SK-N-SH (cell line): ENCODE data around the gene NALCN. TPM values are rescaled to one million over a fixed set of nuclear protein-coding genes. Genes with fewer than 3 reads are reported as not detected.

Source experiments
- CTCF ChIA-PET: fragments of 300-600, 350-600 bp; formaldehyde crosslinking; extraction: SDS; loops from one replicate; lab custom pipeline; 2021; lab: Yijun Ruan, JAX
- POLR2A ChIA-PET: fragments of 350-600 bp; sonication (Branson Sonifier 250); formaldehyde crosslinking; extraction: SDS; loops from one replicate; lab custom pipeline; 2020; ENCODE audit warnings: antibody characterized with exemption, inconsistent platforms; lab: Yijun Ruan, JAX
- DNase-seq: peaks from one replicate; pipeline ENCODE4 v3.0.0; 2012
- H2AFZ ChIP-seq: fragments of 200-600 bp; sonication (generic); 2 replicates; pipeline ENCODE4 v1.8.1; 2016; ENCODE audit warnings: antibody characterized with exemption, mild to moderate bottlenecking, low read depth
- H3F3A ChIP-seq: fragments of 200-600 bp; sonication (generic); replicated peaks from 2 replicates; pipeline ENCODE3; 2016; ENCODE audit warnings: antibody characterized with exemption, mild to moderate bottlenecking; ENCODE audit not compliant: insufficient read depth
- H3K27ac ChIP-seq, 2 experiments: fragments of 200-500 bp in 1 of 2; fragments of 200-600 bp in 1 of 2; sonication (Bioruptor generic) in 1 of 2; sonication (generic), shearing (Covaris generic) in 1 of 2; 2 replicates each; pipeline versions ENCODE4 v1.5.1 to v1.6.1; 2014 to 2016; ENCODE audit warnings: low read depth in 2 of 2, inconsistent platforms in 1 of 2, low read length in 1 of 2, mild to moderate bottlenecking in 1 of 2, mixed read lengths in 1 of 2
- H3K27me3 ChIP-seq: fragments of 200-600 bp; sonication (generic), shearing (Covaris generic); 2 replicates; pipeline ENCODE4 v1.6.1; 2016; ENCODE audit warnings: mixed run types; ENCODE audit not compliant: insufficient read depth
- H3K36me3 ChIP-seq, 2 experiments: fragments of 200-500 bp in 1 of 2; fragments of 200-600 bp in 1 of 2; sonication (Bioruptor generic) in 1 of 2; sonication (generic) in 1 of 2; replicated peaks in 1 of 2; 2 replicates each; pipeline versions ENCODE3 to v1.5.1; 2014 to 2016; ENCODE audit warnings: low read length in 1 of 2, mild to moderate bottlenecking in 1 of 2; ENCODE audit not compliant: insufficient read depth in 2 of 2, control insufficient read depth in 1 of 2
- H3K4me1 ChIP-seq, 2 experiments: fragments of 200-500 bp in 1 of 2; fragments of 200-600 bp in 1 of 2; sonication (Bioruptor generic) in 1 of 2; sonication (generic), shearing (Covaris generic) in 1 of 2; 2 replicates each; pipeline versions ENCODE4 v1.5.1 to v1.6.1; 2014 to 2016; ENCODE audit warnings: low read depth in 1 of 2, low read length in 1 of 2, mixed run types in 1 of 2; ENCODE audit not compliant: insufficient read depth in 2 of 2, control insufficient read depth in 1 of 2
- H3K4me2 ChIP-seq: fragments of 200-600 bp; sonication (generic), shearing (Covaris generic); 2 replicates; pipeline ENCODE4 v1.6.1; 2017; ENCODE audit warnings: mixed run types
- H3K4me3 ChIP-seq, 2 experiments: fragments of 200-500 bp in 1 of 2; fragments of 200-600 bp in 1 of 2; sonication (Bioruptor generic) in 1 of 2; sonication (generic), shearing (Covaris generic) in 1 of 2; 2 replicates each; pipeline versions ENCODE4 v1.5.1 to v1.8.1; 2014 to 2016; ENCODE audit warnings: low read depth in 2 of 2, inconsistent platforms in 1 of 2, low read length in 1 of 2, mild to moderate bottlenecking in 1 of 2, mixed read lengths in 1 of 2, moderate library complexity in 1 of 2
- H3K79me2 ChIP-seq: fragments of 200-600 bp; sonication (generic); 2 replicates; pipeline ENCODE4 v1.8.1; 2017; ENCODE audit warnings: mild to moderate bottlenecking; ENCODE audit not compliant: insufficient read depth
- H3K9ac ChIP-seq: fragments of 200-600 bp; sonication (generic); 2 replicates; pipeline ENCODE4 v1.6.1; 2017; ENCODE audit warnings: mixed run types
- H3K9me2 ChIP-seq: fragments of 200-600 bp; sonication (generic); 2 replicates; pipeline ENCODE4 v1.6.1; 2017; ENCODE audit warnings: mixed run types
- H3K9me3 ChIP-seq: fragments of 200-600 bp; sonication (generic); 2 replicates; pipeline ENCODE4 v1.6.1; 2017; ENCODE audit warnings: mixed run types, mild to moderate bottlenecking, moderate library complexity
- H4K20me1 ChIP-seq: fragments of 200-600 bp; sonication (generic); 2 replicates; pipeline ENCODE4 v1.6.1; 2017; ENCODE audit warnings: mild to moderate bottlenecking, mixed run types; ENCODE audit not compliant: insufficient read depth
- CHD2 ChIP-seq: fragments of 150-350 bp; IDR thresholded peaks from 2 replicates; pipeline ENCODE4 v1.6.1; 2018; ENCODE audit warnings: low read length; ENCODE audit not compliant: partially characterized antibody
- CTCF ChIP-seq: fragments of 200-600 bp; sonication (generic); IDR thresholded peaks from 2 replicates; pipeline ENCODE4 v1.6.1; 2017; ENCODE audit warnings: antibody characterized with exemption, mild to moderate bottlenecking, moderate library complexity
- FOSL2 ChIP-seq: IDR thresholded peaks from 2 replicates; pipeline ENCODE4 v1.4.0; 2012; ENCODE audit warnings: low read depth, mild to moderate bottlenecking, moderate library complexity, borderline replicate concordance
- FOXM1 ChIP-seq: IDR thresholded peaks from 2 replicates; pipeline ENCODE4 v1.4.0; 2012; ENCODE audit warnings: low read depth, mild to moderate bottlenecking
- JUND ChIP-seq: IDR thresholded peaks from 2 replicates; pipeline ENCODE4 v1.4.0; 2012
- NFIC ChIP-seq: IDR thresholded peaks from 2 replicates; pipeline ENCODE4 v1.4.0; 2012; ENCODE audit warnings: borderline replicate concordance
- PBX3 ChIP-seq: IDR thresholded peaks from 2 replicates; pipeline ENCODE4; 2012
- POLR2AphosphoS5 ChIP-seq: IDR thresholded peaks from 2 replicates; pipeline ENCODE4 v1.6.1; 2012; ENCODE audit warnings: low read depth, low read length
- RAD21 ChIP-seq: IDR thresholded peaks from 2 replicates; pipeline ENCODE4 v1.6.1; 2012; ENCODE audit warnings: mild to moderate bottlenecking, low read length
- SMC3 ChIP-seq: IDR thresholded peaks from 2 replicates; pipeline ENCODE4 v1.6.1; 2012; ENCODE audit warnings: low read depth, low read length, improper control_type of control experiment
- TAF1 ChIP-seq: IDR thresholded peaks from 2 replicates; pipeline ENCODE4 v1.6.1; 2012; ENCODE audit warnings: low read depth, mild to moderate bottlenecking, low read length, moderate library complexity, borderline replicate concordance
- WGBS: methylation state at CpG from one replicate; pipeline ENCODE4 v1.1.6; 2017; ENCODE audit warnings: low lambda C conversion rate; 5-methylcytosine and 5-hydroxymethylcytosine counted together
- polyA plus RNA-seq, 3 experiments: library from polyadenylated mRNA; depleted of rRNA; stranded (reverse); fragments of >200 nt; gene quantifications; 2 replicates each; pipeline ENCODE4 v1.2.3, GENCODE V29; 2012
- TF ChIP-seq, protein P1 (sequence below): IDR thresholded peaks from 2 replicates; pipeline ENCODE4 v1.4.0; 2012; ENCODE audit warnings: low read depth

The NALCN gene
- polyA plus RNA-seq, 1 of the 3 experiments (the other 2 are of a cell fraction) = 3.0 TPM

- no peaks in the 10 kb centered on the region for H3K36me3 ChIP-seq
- H4K20me1 ChIP-seq = no peaks in the 10 kb centered on the region
- no peaks in the 10 kb centered on the region for H3K9me3 ChIP-seq
- no peaks in the 10 kb centered on the region for H3K9me2 ChIP-seq
- H3F3A ChIP-seq = peaks cover 7% of the 10 kb centered on the region
- H3K4me2 ChIP-seq = no peak overlapping the region
- no peaks in the 10 kb centered on the region for H3K79me2 ChIP-seq
- TF ChIP-seq RAD21 (peak; percentile 91), POLR2AphosphoS5 (no peak), FOSL2 (no peak), SMC3 (peak; percentile 62), FOXM1 (no peak), CTCF (peak; percentile 80)
- TF ChIP-seq, all 33 proteins: peak for 3
- no peaks in the 10 kb centered on the region for H3K27me3 ChIP-seq
- no peak overlapping the region for H2AFZ ChIP-seq
- no peaks in the 10 kb centered on the region; a peak in 2 of 4 replicates for H3K4me1 ChIP-seq
- WGBS = 31% methylated on average over 7 of the region's 7 CpGs
- DNase-seq = peak; percentile 46
- H3K4me3 ChIP-seq = no peak overlapping the region; a peak in 1 of 4 replicates
- H3K27ac ChIP-seq = no peak overlapping the region
- ChIA-PET POLR2A (no interaction called here), CTCF (interaction anchor here (0.5 to 4.5 kb wide), 97 partner anchors 10 to 1702 kb away, joined by 3 to 36 read pairs (median 4); partner anchors contain the start of gene NALCN)
- no peak overlapping the region for H3K9ac ChIP-seq
These were observed 271.4 kb downstream of the NALCN start for GRCh38 chr13:101144808-101145419.

- DNase-seq = no peak
- POLR2A ChIA-PET = no interaction called here
- CTCF ChIA-PET = interaction anchor here (0.6 to 1.4 kb wide), 3 partner anchors 9 to 19 kb away, joined by 3 read pairs; no protein-coding TSS in a partner anchor
- Histone ChIP-seq H3K27ac (no peak overlapping the region), H3K79me2 (no peaks in the 10 kb centered on the region), H4K20me1 (no peaks in the 10 kb centered on the region), H2AFZ (no peak overlapping the region), H3K36me3 (no peaks in the 10 kb centered on the region), H3K4me2 (no peak overlapping the region), H3K9me3 (no peaks in the 10 kb centered on the region)
- TF ChIP-seq NFIC (no peak), TAF1 (no peak), CHD2 (no peak), JUND (no peak), CTCF (no peak), PBX3 (no peak)
- TF ChIP-seq, protein P1, sequence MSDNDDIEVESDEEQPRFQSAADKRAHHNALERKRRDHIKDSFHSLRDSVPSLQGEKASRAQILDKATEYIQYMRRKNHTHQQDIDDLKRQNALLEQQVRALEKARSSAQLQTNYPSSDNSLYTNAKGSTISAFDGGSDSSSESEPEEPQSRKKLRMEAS = no peak
- TF ChIP-seq, all 33 proteins: peak for 0
- Histone ChIP-seq H3K9ac (no peak overlapping the region), H3K4me1 (no peaks in the 10 kb centered on the region; a peak in 1 of 4 replicates), H3F3A (peaks cover 7% of the 10 kb centered on the region), H3K4me3 (no peak overlapping the region), H3K27me3 (no peaks in the 10 kb centered on the region), H3K9me2 (no peaks in the 10 kb centered on the region)
- 91% methylated on average over 2 of the region's 2 CpGs for WGBS
These were observed 275.4 kb downstream of the NALCN start for GRCh38 chr13:101140936-101141335.
